Breast epithelium (tissue), 3 donors: ENCODE measurements around the gene CFAP97.

Experiments used
- POLR2A ChIP-seq: fragments of 450-650 bp; IDR thresholded peaks from one replicate; pipeline ENCODE4 v1.6.1; 2016; ENCODE audit warnings: antibody characterized with exemption, mild to moderate bottlenecking, moderate library complexity
- POLR2AphosphoS5 ChIP-seq, 3 donors: sonication (generic); formaldehyde crosslinking; IDR thresholded peaks; one replicate each; pipeline ENCODE4 v1.6.1; 2017; ENCODE audit warnings: antibody characterized with exemption in 3 of 3
- TF ChIP-seq, protein P1 (sequence below), 3 donors: fragments of 450-650 bp; IDR thresholded peaks; one replicate each; pipeline ENCODE4 v1.5.1; 2016 to 2017; ENCODE audit warnings: antibody characterized with exemption in 3 of 3, mild to moderate bottlenecking in 3 of 3, moderate library complexity in 3 of 3

DNA sequence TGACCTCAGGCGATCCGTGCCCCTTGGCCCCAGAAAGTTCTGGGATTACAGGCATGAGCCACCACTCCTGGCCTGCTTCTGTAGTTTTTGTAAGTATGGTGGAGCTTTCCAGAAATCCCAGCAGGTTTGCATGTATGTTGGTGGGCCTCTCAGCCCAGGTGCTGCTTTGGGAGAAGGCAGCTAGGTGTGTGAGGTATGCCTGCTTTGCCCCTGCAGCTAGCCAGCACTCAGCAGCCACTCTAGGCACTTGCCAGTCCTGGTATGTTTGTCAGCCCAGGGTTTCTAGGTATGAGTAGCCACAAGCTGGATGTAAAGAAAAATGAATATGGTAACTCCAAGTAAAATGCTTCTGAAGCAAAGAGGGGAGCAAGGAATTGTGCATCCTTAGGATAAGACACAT is 14.5 kb upstream of the CFAP97 start:
- TF ChIP-seq, protein P1, sequence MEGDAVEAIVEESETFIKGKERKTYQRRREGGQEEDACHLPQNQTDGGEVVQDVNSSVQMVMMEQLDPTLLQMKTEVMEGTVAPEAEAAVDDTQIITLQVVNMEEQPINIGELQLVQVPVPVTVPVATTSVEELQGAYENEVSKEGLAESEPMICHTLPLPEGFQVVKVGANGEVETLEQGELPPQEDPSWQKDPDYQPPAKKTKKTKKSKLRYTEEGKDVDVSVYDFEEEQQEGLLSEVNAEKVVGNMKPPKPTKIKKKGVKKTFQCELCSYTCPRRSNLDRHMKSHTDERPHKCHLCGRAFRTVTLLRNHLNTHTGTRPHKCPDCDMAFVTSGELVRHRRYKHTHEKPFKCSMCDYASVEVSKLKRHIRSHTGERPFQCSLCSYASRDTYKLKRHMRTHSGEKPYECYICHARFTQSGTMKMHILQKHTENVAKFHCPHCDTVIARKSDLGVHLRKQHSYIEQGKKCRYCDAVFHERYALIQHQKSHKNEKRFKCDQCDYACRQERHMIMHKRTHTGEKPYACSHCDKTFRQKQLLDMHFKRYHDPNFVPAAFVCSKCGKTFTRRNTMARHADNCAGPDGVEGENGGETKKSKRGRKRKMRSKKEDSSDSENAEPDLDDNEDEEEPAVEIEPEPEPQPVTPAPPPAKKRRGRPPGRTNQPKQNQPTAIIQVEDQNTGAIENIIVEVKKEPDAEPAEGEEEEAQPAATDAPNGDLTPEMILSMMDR (IDR thresholded peaks at IDR 0.05), result no peak
- TF ChIP-seq POLR2A, result no peak
- no peak for TF ChIP-seq POLR2AphosphoS5 (IDR thresholded peaks at IDR 0.05)
